SK-N-SH (cell line): ENCODE results near the gene CBR4. TPM values are rescaled to one million over a fixed set of nuclear protein-coding genes. Genes with fewer than 3 reads are reported as not detected.
A peak's percentile ranks its signal among the peaks of the same experiment; 100 is the strongest.
"Not testable (repeated sequence)": the region's sequence is repeated elsewhere in the genome, so short reads cannot be mapped to it uniquely, and the experiment has no call there.

ENCODE experiments used
- CTCF ChIA-PET: fragments of 300-600, 350-600 bp; formaldehyde crosslinking; extraction: SDS; loops from one replicate; lab custom pipeline; 2021; lab: Yijun Ruan, JAX
- POLR2A ChIA-PET: fragments of 350-600 bp; sonication (Branson Sonifier 250); formaldehyde crosslinking; extraction: SDS; loops from one replicate; lab custom pipeline; 2020; ENCODE audit warnings: antibody characterized with exemption, inconsistent platforms; lab: Yijun Ruan, JAX
- DNase-seq: peaks from one replicate; pipeline ENCODE4 v3.0.0; 2012
- H2AFZ ChIP-seq: fragments of 200-600 bp; sonication (generic); 2 replicates; pipeline ENCODE4 v1.8.1; 2016; ENCODE audit warnings: antibody characterized with exemption, mild to moderate bottlenecking, low read depth
- H3F3A ChIP-seq: fragments of 200-600 bp; sonication (generic); replicated peaks from 2 replicates; pipeline ENCODE3; 2016; ENCODE audit warnings: antibody characterized with exemption, mild to moderate bottlenecking; ENCODE audit not compliant: insufficient read depth
- H3K27ac ChIP-seq, 2 experiments: fragments of 200-500 bp in 1 of 2; fragments of 200-600 bp in 1 of 2; sonication (Bioruptor generic) in 1 of 2; sonication (generic), shearing (Covaris generic) in 1 of 2; 2 replicates each; pipeline versions ENCODE4 v1.5.1 to v1.6.1; 2014 to 2016; ENCODE audit warnings: low read depth in 2 of 2, inconsistent platforms in 1 of 2, low read length in 1 of 2, mild to moderate bottlenecking in 1 of 2, mixed read lengths in 1 of 2
- H3K27me3 ChIP-seq: fragments of 200-600 bp; sonication (generic), shearing (Covaris generic); 2 replicates; pipeline ENCODE4 v1.6.1; 2016; ENCODE audit warnings: mixed run types; ENCODE audit not compliant: insufficient read depth
- H3K36me3 ChIP-seq, 2 experiments: fragments of 200-500 bp in 1 of 2; fragments of 200-600 bp in 1 of 2; sonication (Bioruptor generic) in 1 of 2; sonication (generic) in 1 of 2; replicated peaks in 1 of 2; 2 replicates each; pipeline versions ENCODE3 to v1.5.1; 2014 to 2016; ENCODE audit warnings: low read length in 1 of 2, mild to moderate bottlenecking in 1 of 2; ENCODE audit not compliant: insufficient read depth in 2 of 2, control insufficient read depth in 1 of 2
- H3K4me1 ChIP-seq, 2 experiments: fragments of 200-500 bp in 1 of 2; fragments of 200-600 bp in 1 of 2; sonication (Bioruptor generic) in 1 of 2; sonication (generic), shearing (Covaris generic) in 1 of 2; 2 replicates each; pipeline versions ENCODE4 v1.5.1 to v1.6.1; 2014 to 2016; ENCODE audit warnings: low read depth in 1 of 2, low read length in 1 of 2, mixed run types in 1 of 2; ENCODE audit not compliant: insufficient read depth in 2 of 2, control insufficient read depth in 1 of 2
- H3K4me2 ChIP-seq: fragments of 200-600 bp; sonication (generic), shearing (Covaris generic); 2 replicates; pipeline ENCODE4 v1.6.1; 2017; ENCODE audit warnings: mixed run types
- H3K4me3 ChIP-seq, 2 experiments: fragments of 200-500 bp in 1 of 2; fragments of 200-600 bp in 1 of 2; sonication (Bioruptor generic) in 1 of 2; sonication (generic), shearing (Covaris generic) in 1 of 2; 2 replicates each; pipeline versions ENCODE4 v1.5.1 to v1.8.1; 2014 to 2016; ENCODE audit warnings: low read depth in 2 of 2, inconsistent platforms in 1 of 2, low read length in 1 of 2, mild to moderate bottlenecking in 1 of 2, mixed read lengths in 1 of 2, moderate library complexity in 1 of 2
- H3K79me2 ChIP-seq: fragments of 200-600 bp; sonication (generic); 2 replicates; pipeline ENCODE4 v1.8.1; 2017; ENCODE audit warnings: mild to moderate bottlenecking; ENCODE audit not compliant: insufficient read depth
- H3K9ac ChIP-seq: fragments of 200-600 bp; sonication (generic); 2 replicates; pipeline ENCODE4 v1.6.1; 2017; ENCODE audit warnings: mixed run types
- H3K9me2 ChIP-seq: fragments of 200-600 bp; sonication (generic); 2 replicates; pipeline ENCODE4 v1.6.1; 2017; ENCODE audit warnings: mixed run types
- H3K9me3 ChIP-seq: fragments of 200-600 bp; sonication (generic); 2 replicates; pipeline ENCODE4 v1.6.1; 2017; ENCODE audit warnings: mixed run types, mild to moderate bottlenecking, moderate library complexity
- H4K20me1 ChIP-seq: fragments of 200-600 bp; sonication (generic); 2 replicates; pipeline ENCODE4 v1.6.1; 2017; ENCODE audit warnings: mild to moderate bottlenecking, mixed run types; ENCODE audit not compliant: insufficient read depth
- FOSL2 ChIP-seq: IDR thresholded peaks from 2 replicates; pipeline ENCODE4 v1.4.0; 2012; ENCODE audit warnings: low read depth, mild to moderate bottlenecking, moderate library complexity, borderline replicate concordance
- POLR2AphosphoS5 ChIP-seq: IDR thresholded peaks from 2 replicates; pipeline ENCODE4 v1.6.1; 2012; ENCODE audit warnings: low read depth, low read length
- RCOR1 ChIP-seq: fragments of 150-350 bp; IDR thresholded peaks from 2 replicates; pipeline ENCODE4 v1.6.1; 2017; ENCODE audit warnings: antibody characterized with exemption, low read length
- REST ChIP-seq: IDR thresholded peaks from 2 replicates; pipeline ENCODE4 v1.6.1; 2012; ENCODE audit warnings: mild to moderate bottlenecking, low read depth, low read length, moderate library complexity
- USF2 ChIP-seq: fragments of 150-350 bp; IDR thresholded peaks from 2 replicates; pipeline ENCODE4 v1.6.1; 2017; ENCODE audit warnings: antibody characterized with exemption, low read length, low read depth, borderline replicate concordance
- WGBS: methylation state at CpG from one replicate; pipeline ENCODE4 v1.1.6; 2017; ENCODE audit warnings: low lambda C conversion rate; 5-methylcytosine and 5-hydroxymethylcytosine counted together
- polyA plus RNA-seq, 3 experiments: library from polyadenylated mRNA; depleted of rRNA; stranded (reverse); fragments of >200 nt; gene quantifications; 2 replicates each; pipeline ENCODE4 v1.2.3, GENCODE V29; 2012

The CBR4 gene
- polyA plus RNA-seq, 1 of the 3 experiments (the other 2 are of a cell fraction), result 2.8 TPM

- TF ChIP-seq REST (no peak), USF2 (no peak), POLR2AphosphoS5 (no peak), RCOR1 (peak; percentile 82; the same call in 1 of the 2 replicates)
These were observed 29.3 kb upstream of the CBR4 start (continued) for GRCh38 chr4:169039251-169039954.

- Histone ChIP-seq H3K4me1 (peaks cover 0 to 9% of the 10 kb centered on the region in 2 experiments; a peak in 2 of 4 replicates), H3K79me2 (no peaks in the 10 kb centered on the region), H3K4me2 (no peak overlapping the region), H2AFZ (no peak overlapping the region), H3F3A (no peaks in the 10 kb centered on the region), H3K9ac (no peak overlapping the region), H3K27me3 (no peaks in the 10 kb centered on the region), H3K9me2 (no peaks in the 10 kb centered on the region), H4K20me1 (no peaks in the 10 kb centered on the region), H3K4me3 (no peak overlapping the region), H3K36me3 (no peaks in the 10 kb centered on the region), H3K9me3 (no peaks in the 10 kb centered on the region), H3K27ac (no peak overlapping the region)
- POLR2A ChIA-PET, result no interaction called here
- WGBS, result 92% methylated on average over 3 of the region's 3 CpGs
- DNase-seq, result no peak
- CTCF ChIA-PET, result interaction anchor here (0.7 to 3.3 kb wide), 3 partner anchors 12 to 230 kb away, joined by 3 to 9 read pairs (median 3); no protein-coding TSS in a partner anchor
- no peak for TF ChIP-seq FOSL2
These were observed 27.5 kb upstream of the CBR4 start for GRCh38 chr4:169037506-169037905.

GRCh38 chr4:169035871-169036620 is 26.0 kb upstream of the CBR4 start:
- H3K9me3 ChIP-seq, H3K4me3 ChIP-seq, H3K4me2 ChIP-seq, H2AFZ ChIP-seq, H3K4me1 ChIP-seq, POLR2A ChIA-PET, DNase-seq, H3K9me2 ChIP-seq, H3F3A ChIP-seq, H3K9ac ChIP-seq, H4K20me1 ChIP-seq, H3K79me2 ChIP-seq, H3K36me3 ChIP-seq, H3K27me3 ChIP-seq, H3K27ac ChIP-seq: not testable (repeated sequence)
- 100% methylated on average over 3 of the region's 35 CpGs for WGBS
- CTCF ChIA-PET, result interaction anchor here (3.3 kb wide), 1 partner anchor 11 kb away, joined by 9 read pairs; no protein-coding TSS in a partner anchor
